Prostate gland (tissue), 2 donors: Measurements from ENCODE around the gene SSBP3. TPM values are rescaled to one million over a fixed set of nuclear protein-coding genes. Genes with fewer than 3 reads are reported as not detected.

Source experiments
- DNase-seq: peaks from one replicate; pipeline ENCODE4 v3.0.0-alpha.2; 2019; ENCODE audit warnings: low spot score
- H3K27ac ChIP-seq, 2 donors: fragments of 200-600 bp; sonication (generic); 2 replicates each; pipeline ENCODE4 v1.5.1; 2017 to 2019
- H3K27me3 ChIP-seq: fragments of 200-600 bp; sonication (generic); replicated peaks from 2 replicates; pipeline ENCODE4 v1.5.1; 2019; ENCODE audit not compliant: insufficient read depth
- H3K36me3 ChIP-seq, 2 donors: fragments of 200-600 bp; sonication (generic); 1 replicate in 1 of 2; 2 replicates in 1 of 2; pipeline versions ENCODE4 v1.5.1 to v1.8.1; 2017 to 2019
- H3K4me1 ChIP-seq: fragments of 200-600 bp; sonication (generic); replicated peaks from 2 replicates; pipeline ENCODE4 v1.5.1; 2019
- H3K4me3 ChIP-seq, 2 donors: fragments of 200-600 bp; sonication (generic); 2 replicates each; pipeline ENCODE4 v1.5.1; 2017 to 2019
- H3K9me3 ChIP-seq: fragments of 200-600 bp; sonication (generic); 2 replicates; pipeline ENCODE4 v1.5.1; 2017
- CTCF ChIP-seq, 4 experiments: fragments of 200-600 bp in 2 of 4; fragments of 450-650 bp in 2 of 4; sonication (generic) in 2 of 4; IDR thresholded peaks; 1 replicate in 3 of 4; 2 replicates in 1 of 4; pipeline ENCODE4 v1.5.1; 2016 to 2019; ENCODE audit warnings: antibody characterized with exemption in 4 of 4, mild to moderate bottlenecking in 2 of 4, moderate library complexity in 2 of 4
- POLR2A ChIP-seq: fragments of 450-650 bp; IDR thresholded peaks from one replicate; pipeline ENCODE4 v1.6.1; 2016; ENCODE audit warnings: antibody characterized with exemption, mild to moderate bottlenecking
- POLR2AphosphoS5 ChIP-seq: sonication (generic); formaldehyde crosslinking; IDR thresholded peaks from one replicate; pipeline ENCODE4 v1.6.1; 2017; ENCODE audit warnings: antibody characterized with exemption
- WGBS: methylation state at CpG from one replicate; pipeline ENCODE4 v1.1.5; 2018; 5-methylcytosine and 5-hydroxymethylcytosine counted together
- intact Hi-C: fragments of 100-400 bp; cut with DNase I; formaldehyde crosslinking; loops from one replicate; pipeline ENCODE4 v1.14.2; 2022
- total RNA-seq, 2 donors: library from RNA; depleted of rRNA; stranded (reverse); fragments of >200 nt; gene quantifications; one replicate each; pipeline ENCODE4 v1.1.0, GENCODE V29; 2016

The SSBP3 gene
- total RNA-seq, 2 donors from 2014 or later, result 45.0 to 94.4 TPM

GRCh38 chr1:54227891-54228310 lies 178.3 kb downstream of the SSBP3 start:
- no peak for TF ChIP-seq POLR2A
- TF ChIP-seq CTCF (IDR thresholded peaks at IDR 0.05), result no peak
- no peak for TF ChIP-seq POLR2AphosphoS5
- 69% methylated on average over 17 of the region's 17 CpGs for WGBS
- no peaks in the 10 kb centered on the region for H3K4me1 ChIP-seq
- DNase-seq, result no peak
- intact Hi-C loops, result no loop called here
- no peak overlapping the region for H3K27ac ChIP-seq
- H3K4me3 ChIP-seq, result no peak overlapping the region
- H3K36me3 ChIP-seq, result no peaks in the 10 kb centered on the region
- no peaks in the 10 kb centered on the region for H3K27me3 ChIP-seq
- no peaks in the 10 kb centered on the region for H3K9me3 ChIP-seq

- no peak overlapping the region for H3K27ac ChIP-seq
- H3K27me3 ChIP-seq, result no peaks in the 10 kb centered on the region
- no peaks in the 10 kb centered on the region for H3K4me1 ChIP-seq
- H3K9me3 ChIP-seq, result no peaks in the 10 kb centered on the region
- 65% methylated on average over 8 of the region's 8 CpGs for WGBS
- H3K4me3 ChIP-seq, result no peak overlapping the region
- no peaks in the 10 kb centered on the region for H3K36me3 ChIP-seq
- intact Hi-C loops, result no loop called here
- no peak for DNase-seq
- TF ChIP-seq POLR2AphosphoS5 (no peak), POLR2A (no peak), CTCF (IDR thresholded peaks at IDR 0.05) (no peak)
Observed at GRCh38 chr1:54227091-54227602, 179.0 kb downstream of the SSBP3 start.

GRCh38 chr1:54225986-54226559 lies 180.1 kb downstream of the SSBP3 start:
- H3K4me1 ChIP-seq, result no peaks in the 10 kb centered on the region
- no peak overlapping the region for H3K4me3 ChIP-seq
- no peaks in the 10 kb centered on the region for H3K9me3 ChIP-seq
- no peaks in the 10 kb centered on the region for H3K36me3 ChIP-seq
- DNase-seq, result no peak
- no peak overlapping the region for H3K27ac ChIP-seq
- intact Hi-C loops, result no loop called here
- TF ChIP-seq POLR2AphosphoS5 (no peak), CTCF (IDR thresholded peaks at IDR 0.05) (no peak), POLR2A (no peak)
- 84% methylated on average over 20 of the region's 20 CpGs for WGBS
- H3K27me3 ChIP-seq, result no peaks in the 10 kb centered on the region

GRCh38 chr1:54225378-54225777 lies 180.8 kb downstream of the SSBP3 start:
- no peaks in the 10 kb centered on the region for H3K27me3 ChIP-seq
- H3K4me3 ChIP-seq, result no peak overlapping the region
- intact Hi-C loops, result no loop called here
- WGBS, result 73% methylated on average over 6 of the region's 6 CpGs
- TF ChIP-seq CTCF (IDR thresholded peaks at IDR 0.05) (no peak), POLR2AphosphoS5 (no peak), POLR2A (no peak)
- H3K4me1 ChIP-seq, result no peaks in the 10 kb centered on the region
- H3K27ac ChIP-seq, result no peak overlapping the region
- no peak for DNase-seq
- H3K9me3 ChIP-seq, result no peaks in the 10 kb centered on the region
- H3K36me3 ChIP-seq, result no peaks in the 10 kb centered on the region

- Histone ChIP-seq H3K4me3 (no peak overlapping the region), H3K4me1 (peaks cover 2% of the 10 kb centered on the region), H3K27me3 (no peaks in the 10 kb centered on the region), H3K27ac (no peak overlapping the region), H3K9me3 (no peaks in the 10 kb centered on the region), H3K36me3 (no peaks in the 10 kb centered on the region)
- TF ChIP-seq POLR2A (no peak), POLR2AphosphoS5 (no peak), CTCF (IDR thresholded peaks at IDR 0.05) (no peak)
- 92% methylated on average over 6 of the region's 6 CpGs for WGBS
- DNase-seq, result no peak
- intact Hi-C loops, result no loop called here
Observed at GRCh38 chr1:54224233-54224632, 182.0 kb downstream of the SSBP3 start.
